Hematopoietic multipotent progenitor cell treated with erythropoietin and hydrocortisone succinate and interleukin-3 and kit ligand, for 6 days (in vitro differentiated cells): ENCODE results near the gene SPDYE2B.
A peak's percentile ranks its signal among the peaks of the same experiment; 100 is the strongest.
"Not testable (repeated sequence)": the region's sequence is repeated elsewhere in the genome, so short reads cannot be mapped to it uniquely, and the experiment has no call there.

Source experiments
- DNase-seq: peaks from one replicate; pipeline ENCODE4 v3.0.0-alpha.2; 2015

SPDYE2B gene

GRCh38 chr7:102643404-102643803 is 6.7 kb upstream of the SPDYE2B start:
- DNase-seq: not testable (repeated sequence)

DNA sequence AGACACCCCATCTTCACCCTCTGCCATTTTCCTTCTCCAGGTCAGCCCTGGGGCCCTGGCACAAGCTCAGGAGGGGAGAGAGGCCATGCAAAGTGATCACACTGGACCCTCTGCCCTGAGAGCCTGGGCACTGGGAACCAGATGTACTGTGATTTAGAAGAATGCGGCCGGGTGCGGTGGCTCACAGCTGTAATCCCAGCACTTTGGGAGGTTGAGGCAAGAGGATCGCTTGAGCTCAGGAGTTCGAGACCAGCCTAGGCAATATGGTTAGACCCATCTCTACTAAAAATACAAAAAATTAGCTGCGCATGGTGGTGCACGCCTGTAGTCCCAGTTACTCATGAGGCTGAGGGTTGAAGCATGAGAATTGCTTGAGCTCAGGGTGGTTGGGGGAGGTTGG is 2.3 kb upstream of the SPDYE2B start:
- DNase-seq: not testable (repeated sequence)

- DNase-seq: not testable (repeated sequence)
These were observed 14.6 kb downstream of the SPDYE2B start for GRCh38 chr7:102664765-102665164.

DNA sequence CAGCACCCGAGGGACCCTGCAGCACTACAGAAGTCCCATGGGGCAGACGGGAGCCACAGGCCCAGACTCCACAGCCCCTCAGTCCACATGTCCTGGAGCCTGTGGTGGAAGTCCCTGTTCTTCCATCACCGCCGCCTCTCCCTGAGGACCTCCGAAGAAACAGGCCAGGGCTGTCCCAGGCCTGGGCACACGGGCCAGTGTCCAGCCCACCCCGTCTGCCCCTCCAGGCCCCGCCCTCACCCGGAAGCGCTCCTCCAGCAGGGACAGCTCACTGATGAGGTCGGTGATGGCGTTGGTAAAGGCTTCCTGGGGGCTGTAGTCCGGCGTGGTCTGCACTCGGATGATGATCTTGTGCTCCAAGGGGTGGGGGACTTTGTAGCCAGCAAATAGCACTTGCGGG is 16.7 kb downstream of the SPDYE2B start:
- not testable (repeated sequence) for DNase-seq

- DNase-seq: not testable (repeated sequence)
These were observed 17.4 kb downstream of the SPDYE2B start for GRCh38 chr7:102667523-102667922.

- DNase-seq: not testable (repeated sequence)
These were observed 21.2 kb downstream of the SPDYE2B start, which contains the start of gene POLR2J2 for GRCh38 chr7:102671166-102671955. TSS of gene POLR2J2 (minus strand) at chr7:102671663. CDS start at chr7:102671601, 62 bp downstream.

DNA sequence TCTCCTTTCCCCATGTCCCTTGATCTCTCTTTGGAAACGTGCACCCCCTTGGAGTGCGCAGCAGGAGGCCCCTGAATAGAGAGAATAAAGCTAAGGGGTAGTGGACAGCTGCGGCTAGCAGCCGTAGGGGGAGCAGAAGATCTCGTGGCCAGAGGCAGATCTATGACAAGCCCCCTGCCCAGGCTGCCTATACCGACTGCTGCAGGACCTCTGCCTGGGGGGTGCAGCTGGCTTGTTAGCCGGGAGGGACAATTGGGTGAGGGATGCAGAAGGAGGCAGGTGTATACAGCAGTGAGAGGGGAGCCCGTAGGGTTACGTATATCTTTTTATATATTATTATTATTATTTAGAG is 21.8 kb downstream of the SPDYE2B start:
- DNase-seq: not testable (repeated sequence)

DNA sequence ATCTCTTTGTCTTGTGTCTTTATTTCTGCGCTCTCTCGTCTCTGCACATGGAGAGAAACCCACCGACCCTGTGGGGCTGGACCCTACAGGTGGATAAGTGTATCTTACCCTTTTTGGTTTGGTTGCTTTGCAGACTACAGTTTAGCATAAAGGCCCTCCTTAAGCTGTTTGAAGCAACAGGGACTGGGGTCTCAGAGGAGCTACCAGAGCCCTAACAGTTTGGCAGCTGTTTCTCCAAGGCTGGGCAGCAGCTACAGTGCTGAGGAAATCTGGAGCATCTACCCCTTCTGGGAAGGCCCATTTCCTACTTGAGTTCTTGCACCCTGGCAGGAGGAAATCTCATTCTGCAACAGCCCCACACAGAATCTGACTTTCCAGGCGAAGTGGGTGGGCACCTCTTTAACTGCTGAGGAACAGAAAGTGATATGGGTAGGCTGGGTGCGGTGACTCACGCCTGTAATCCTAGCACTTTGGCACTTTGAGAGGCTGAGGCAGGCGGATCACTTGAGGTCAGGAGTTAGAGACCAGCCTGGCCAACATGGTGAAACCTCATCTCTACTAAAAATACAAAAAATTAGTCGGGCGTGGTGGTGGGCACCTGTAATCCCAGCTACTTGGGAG is 23.4 kb downstream of the SPDYE2B start:
- DNase-seq: not testable (repeated sequence)

- DNase-seq: not testable (repeated sequence)
These were observed 25.4 kb downstream of the SPDYE2B start for GRCh38 chr7:102675545-102675944.

DNA sequence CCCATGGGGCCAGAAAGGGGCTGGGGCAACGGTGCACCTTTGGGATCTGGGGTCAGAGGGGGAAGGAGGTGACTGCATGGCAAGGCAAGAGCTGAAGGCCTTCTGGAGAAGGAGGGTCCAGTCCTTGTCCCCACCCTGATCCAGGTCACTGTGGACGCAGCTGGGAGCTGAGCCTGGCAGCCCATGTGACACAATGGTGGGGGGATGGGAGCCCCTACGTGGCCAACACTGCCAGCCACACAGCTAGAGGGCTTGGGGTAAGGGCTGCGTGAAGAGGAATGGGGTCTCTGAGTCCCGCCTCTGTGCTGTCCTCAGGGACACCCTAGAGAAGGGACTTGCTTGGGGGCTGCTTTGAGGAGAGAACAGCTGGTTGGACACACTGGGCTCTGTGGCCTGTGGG is 30.7 kb downstream of the SPDYE2B start:
- not testable (repeated sequence) for DNase-seq

- DNase-seq: not testable (repeated sequence)
These were observed 32.4 kb downstream of the SPDYE2B start for GRCh38 chr7:102682560-102682959.

DNA sequence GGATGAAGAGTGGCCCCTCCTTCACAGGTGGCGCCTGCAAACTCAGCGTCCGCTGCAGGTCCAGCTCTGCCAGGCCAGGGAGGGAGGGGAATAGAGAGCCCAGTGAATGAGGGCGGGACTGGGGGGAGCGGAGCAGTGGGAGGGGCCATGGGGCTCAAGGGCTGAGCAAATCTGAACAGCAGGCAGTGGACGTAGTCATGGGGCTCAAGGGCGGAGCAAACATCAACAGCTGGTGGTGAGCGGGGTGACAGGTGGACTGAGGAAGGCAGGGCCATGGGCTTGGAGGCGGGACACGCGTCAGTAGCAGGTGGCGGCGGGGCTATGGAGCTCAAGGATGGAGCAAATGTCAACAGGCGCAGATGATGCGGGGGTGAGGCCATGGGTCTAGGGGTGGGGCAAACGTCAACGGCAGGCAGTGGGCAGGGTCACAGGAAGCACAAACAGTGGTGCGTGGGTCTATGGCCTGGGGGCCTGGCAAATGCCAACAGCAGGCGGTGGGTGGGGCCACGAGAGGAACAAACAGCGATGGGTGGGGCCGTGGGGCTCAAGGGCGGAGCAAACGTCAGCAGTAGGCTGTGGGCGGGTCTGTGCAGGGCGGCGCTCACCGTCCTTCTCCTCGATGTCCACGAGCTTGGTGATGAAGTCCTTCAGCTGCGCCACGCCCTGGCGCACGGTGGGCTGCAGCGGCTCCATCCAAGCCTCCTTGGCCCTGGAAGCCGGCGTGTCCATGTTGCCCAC is 38.3 kb downstream of the SPDYE2B start:
- DNase-seq: not testable (repeated sequence)

- not testable (repeated sequence) for DNase-seq
These were observed 39.5 kb downstream of the SPDYE2B start for GRCh38 chr7:102689436-102690282.

DNA sequence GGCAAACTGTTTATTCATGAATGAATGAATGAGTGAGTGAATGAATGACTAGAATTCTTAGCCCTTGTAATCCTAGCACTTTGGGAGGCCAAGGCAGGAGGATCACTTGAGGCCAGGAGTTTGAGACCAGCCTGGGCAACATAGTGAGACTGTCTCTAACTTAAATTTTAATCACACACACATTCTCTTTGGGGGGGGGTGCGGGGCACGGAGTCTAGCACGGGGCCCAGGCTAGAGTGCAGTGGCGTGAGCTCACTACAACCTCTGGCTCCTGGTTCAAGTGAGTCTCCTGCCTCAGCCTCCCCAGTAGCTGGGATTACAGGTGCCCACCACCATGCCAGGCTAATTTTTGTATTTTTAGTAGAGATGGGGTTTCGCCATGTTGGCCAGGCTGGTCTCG is 40.5 kb downstream of the SPDYE2B start:
- DNase-seq: not testable (repeated sequence)

DNA sequence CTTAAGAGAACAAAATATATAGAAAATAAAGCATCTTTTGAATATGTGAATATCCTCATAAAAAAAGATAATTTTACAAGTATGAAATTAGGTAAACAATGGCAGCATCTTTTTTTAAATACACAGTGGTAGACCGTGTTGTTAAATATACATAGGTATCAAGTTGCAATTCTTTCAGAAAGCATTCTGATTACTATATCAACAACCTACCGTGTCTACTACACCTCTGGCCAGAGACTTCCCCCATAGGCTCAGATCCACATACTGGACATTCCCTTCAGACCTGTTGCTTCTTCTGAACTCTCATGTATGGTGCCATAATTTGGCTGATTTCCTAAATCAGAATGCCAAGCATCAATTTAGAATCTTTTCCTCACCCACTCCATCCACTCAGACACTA is 43.9 kb downstream of the SPDYE2B start:
- not testable (repeated sequence) for DNase-seq

DNA sequence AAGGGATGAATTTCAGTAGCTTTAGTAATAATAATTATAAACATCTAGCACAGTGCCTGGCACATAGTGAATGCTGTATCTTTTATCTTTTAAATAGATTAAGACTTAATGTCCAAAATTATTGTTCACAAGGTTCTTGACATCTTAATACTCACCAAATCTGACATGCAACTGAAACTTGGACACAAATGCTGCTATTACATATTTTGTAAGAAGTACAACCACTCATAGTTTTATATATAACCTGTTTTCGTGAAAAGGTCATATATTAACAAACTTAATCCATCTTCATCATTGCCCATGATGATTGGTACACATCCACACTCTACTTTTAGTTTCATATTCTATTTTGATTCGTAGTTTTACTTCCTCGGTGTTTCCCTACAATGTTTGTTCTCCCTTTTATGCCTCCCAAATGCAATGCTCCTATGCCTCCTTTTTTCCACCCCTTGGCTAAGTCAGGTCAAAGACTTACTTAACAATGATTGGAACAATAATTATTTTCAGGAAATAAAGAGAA is 45.0 kb downstream of the SPDYE2B start:
- not testable (repeated sequence) for DNase-seq

- not testable (repeated sequence) for DNase-seq
These were observed 45.9 kb downstream of the SPDYE2B start for GRCh38 chr7:102696009-102696408.

- not testable (repeated sequence) for DNase-seq
These were observed 47.8 kb downstream of the SPDYE2B start for GRCh38 chr7:102697642-102698512.

- peak; percentile 8 for DNase-seq
These were observed 49.0 kb downstream of the SPDYE2B start for GRCh38 chr7:102698962-102699750.
